Nephron (organoid): ENCODE results near the gene ABCC4.

ENCODE experiments used
- H3K27ac Mint-ChIP-seq, 3 experiments: 2 replicates each; pipeline ENCODE4 v1.8.0; 2020; ENCODE audit warnings: mixed read lengths in 3 of 3, mild to moderate bottlenecking in 2 of 3, moderate library complexity in 1 of 3
- H3K27me3 Mint-ChIP-seq: 2 replicates; pipeline ENCODE4 v1.8.0; 2021; ENCODE audit warnings: low read depth, mild to moderate bottlenecking, moderate library complexity, mixed read lengths
- H3K36me3 Mint-ChIP-seq: 2 replicates; pipeline ENCODE4 v1.8.0; 2020; ENCODE audit warnings: low read depth, mixed read lengths
- H3K4me1 Mint-ChIP-seq: 2 replicates; pipeline ENCODE4 v1.8.0; 2020; ENCODE audit warnings: mixed read lengths
- H3K4me3 Mint-ChIP-seq, 3 experiments: 2 replicates each; pipeline ENCODE4 v1.8.0; 2020; ENCODE audit warnings: mild to moderate bottlenecking in 3 of 3, mixed read lengths in 3 of 3, moderate library complexity in 2 of 3
- H3K9me3 Mint-ChIP-seq: 2 replicates; pipeline ENCODE4 v1.8.0; 2020; ENCODE audit warnings: mixed read lengths
- TF ChIP-seq, protein P1 (sequence below), 3 experiments: fragments of 200-600 bp; sonication (generic); IDR thresholded peaks; one replicate each; pipeline ENCODE4 v1.5.0; 2021; ENCODE audit warnings: antibody characterized with exemption in 3 of 3; ENCODE audit not compliant: unreplicated experiment in 3 of 3

ABCC4 gene

DNA sequence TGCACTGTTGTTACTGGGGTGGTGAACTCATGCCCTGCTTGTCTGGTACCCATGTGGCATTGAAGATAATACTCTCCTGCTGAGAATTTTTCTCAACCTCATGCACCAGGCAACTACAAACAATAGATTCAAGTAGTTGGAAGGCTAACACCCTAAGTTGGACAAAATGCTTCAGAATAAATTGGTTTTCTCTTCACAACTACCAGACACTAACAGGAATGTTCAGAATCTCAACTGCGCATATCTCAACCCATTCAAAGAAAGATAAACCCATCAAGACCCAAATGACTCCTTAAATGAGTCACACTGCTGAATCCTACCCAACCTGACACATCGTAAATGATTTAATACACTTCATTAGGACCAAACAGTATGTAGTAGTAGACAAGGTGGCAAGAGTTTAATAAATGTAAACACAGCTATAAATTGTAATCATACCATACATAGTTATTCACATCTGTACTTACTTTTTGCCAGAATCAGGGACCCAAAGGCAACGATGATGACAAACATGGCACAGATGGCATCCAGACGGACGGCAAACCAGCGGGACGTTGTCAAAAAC, 227.4 kb downstream of the ABCC4 start:
- Mint-ChIP-seq H3K9me3 (no peaks in the 10 kb centered on the region), H3K4me1 (no peaks in the 10 kb centered on the region), H3K4me3 (no peak overlapping the region), H3K27ac (peak overlapping the region; percentile 20 to 88 (median 28)), H3K36me3 (peaks cover 38% of the 10 kb centered on the region), H3K27me3 (no peaks in the 10 kb centered on the region)
- TF ChIP-seq, protein P1, sequence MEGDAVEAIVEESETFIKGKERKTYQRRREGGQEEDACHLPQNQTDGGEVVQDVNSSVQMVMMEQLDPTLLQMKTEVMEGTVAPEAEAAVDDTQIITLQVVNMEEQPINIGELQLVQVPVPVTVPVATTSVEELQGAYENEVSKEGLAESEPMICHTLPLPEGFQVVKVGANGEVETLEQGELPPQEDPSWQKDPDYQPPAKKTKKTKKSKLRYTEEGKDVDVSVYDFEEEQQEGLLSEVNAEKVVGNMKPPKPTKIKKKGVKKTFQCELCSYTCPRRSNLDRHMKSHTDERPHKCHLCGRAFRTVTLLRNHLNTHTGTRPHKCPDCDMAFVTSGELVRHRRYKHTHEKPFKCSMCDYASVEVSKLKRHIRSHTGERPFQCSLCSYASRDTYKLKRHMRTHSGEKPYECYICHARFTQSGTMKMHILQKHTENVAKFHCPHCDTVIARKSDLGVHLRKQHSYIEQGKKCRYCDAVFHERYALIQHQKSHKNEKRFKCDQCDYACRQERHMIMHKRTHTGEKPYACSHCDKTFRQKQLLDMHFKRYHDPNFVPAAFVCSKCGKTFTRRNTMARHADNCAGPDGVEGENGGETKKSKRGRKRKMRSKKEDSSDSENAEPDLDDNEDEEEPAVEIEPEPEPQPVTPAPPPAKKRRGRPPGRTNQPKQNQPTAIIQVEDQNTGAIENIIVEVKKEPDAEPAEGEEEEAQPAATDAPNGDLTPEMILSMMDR (IDR thresholded peaks at IDR 0.05; ENCODE audit: unreplicated experiment in 3 of 3) = no peak

DNA sequence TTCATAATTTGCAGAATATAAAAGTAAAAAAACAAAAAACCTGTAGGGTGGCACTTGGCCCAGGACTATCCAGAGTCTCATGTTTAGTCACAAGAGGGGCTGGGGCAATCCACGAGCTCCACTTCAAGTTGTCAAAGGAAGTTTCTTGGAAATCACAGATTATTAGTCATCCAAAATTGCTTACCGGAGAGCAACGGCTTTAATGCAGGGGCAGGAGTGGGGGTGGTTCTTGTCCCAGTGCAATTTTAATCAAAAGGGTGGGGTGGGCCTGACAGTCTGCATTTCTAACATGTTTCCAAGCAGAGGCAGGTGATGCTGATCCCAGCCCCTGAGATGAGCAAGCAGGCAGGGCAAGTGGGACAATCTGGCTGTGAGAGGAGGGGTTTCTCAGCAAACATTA, 233.9 kb downstream of the ABCC4 start:
- Mint-ChIP-seq H3K27ac (peak overlapping the region; percentile 29 to 87 (median 58)), H3K36me3 (peaks cover 29% of the 10 kb centered on the region), H3K4me3 (no peak overlapping the region), H3K4me1 (no peaks in the 10 kb centered on the region), H3K9me3 (no peaks in the 10 kb centered on the region), H3K27me3 (no peaks in the 10 kb centered on the region)
- TF ChIP-seq, protein P1 (IDR thresholded peaks at IDR 0.05; ENCODE audit: unreplicated experiment in 3 of 3) = no peak

DNA sequence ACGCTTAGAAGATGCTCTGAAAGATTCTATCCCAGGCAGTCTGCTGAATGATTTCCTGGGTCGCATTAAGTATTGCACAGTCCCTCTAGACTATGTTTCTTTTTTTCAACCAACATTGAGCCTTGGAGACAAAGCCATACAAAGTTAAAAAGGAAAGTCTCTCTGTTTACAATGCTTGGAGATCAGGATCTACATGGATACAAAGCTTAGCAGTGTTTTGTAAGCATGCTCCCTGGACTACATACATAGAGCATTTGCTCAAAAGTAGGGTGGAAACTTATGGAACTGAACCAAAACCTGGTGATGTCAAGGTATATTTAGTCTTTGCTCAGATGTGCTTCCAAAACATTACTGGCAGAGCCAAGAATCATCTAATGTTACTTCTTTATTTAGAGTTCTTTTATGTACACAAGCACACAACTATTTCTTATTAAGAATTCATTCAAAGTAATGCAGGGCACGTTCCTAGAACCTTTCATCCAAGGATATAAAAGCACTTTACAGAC, 241.2 kb downstream of the ABCC4 start:
- Mint-ChIP-seq H3K27me3 (peaks cover 4% of the 10 kb centered on the region), H3K4me1 (no peaks in the 10 kb centered on the region), H3K9me3 (no peaks in the 10 kb centered on the region), H3K4me3 (no peak overlapping the region), H3K36me3 (peaks cover 3% of the 10 kb centered on the region), H3K27ac (no peak overlapping the region)
- TF ChIP-seq, protein P1 (IDR thresholded peaks at IDR 0.05; ENCODE audit: unreplicated experiment in 3 of 3) = no peak

DNA sequence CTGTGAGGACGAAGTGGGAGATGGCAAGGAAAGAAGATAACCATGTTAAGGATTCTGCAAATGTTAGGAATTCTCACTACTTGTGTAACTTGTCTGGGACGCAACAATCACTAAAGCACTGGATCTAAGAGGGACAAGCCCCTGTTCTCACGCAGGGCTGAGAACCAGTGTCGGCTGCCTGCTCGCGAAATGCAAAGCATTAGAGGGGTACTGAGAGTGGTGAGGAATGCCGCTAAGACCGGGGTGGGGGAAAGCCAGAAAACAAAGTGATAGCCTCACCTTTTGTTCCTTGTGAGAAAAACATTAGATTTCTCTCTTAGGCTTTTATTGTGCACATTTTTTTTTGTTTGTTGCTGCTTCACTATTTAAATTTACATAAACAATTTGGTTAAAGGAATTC, 241.9 kb downstream of the ABCC4 start:
- Mint-ChIP-seq H3K9me3 (no peaks in the 10 kb centered on the region), H3K4me3 (no peak overlapping the region)
- TF ChIP-seq, protein P1 (IDR thresholded peaks at IDR 0.05; ENCODE audit: unreplicated experiment in 3 of 3) = no peak

DNA sequence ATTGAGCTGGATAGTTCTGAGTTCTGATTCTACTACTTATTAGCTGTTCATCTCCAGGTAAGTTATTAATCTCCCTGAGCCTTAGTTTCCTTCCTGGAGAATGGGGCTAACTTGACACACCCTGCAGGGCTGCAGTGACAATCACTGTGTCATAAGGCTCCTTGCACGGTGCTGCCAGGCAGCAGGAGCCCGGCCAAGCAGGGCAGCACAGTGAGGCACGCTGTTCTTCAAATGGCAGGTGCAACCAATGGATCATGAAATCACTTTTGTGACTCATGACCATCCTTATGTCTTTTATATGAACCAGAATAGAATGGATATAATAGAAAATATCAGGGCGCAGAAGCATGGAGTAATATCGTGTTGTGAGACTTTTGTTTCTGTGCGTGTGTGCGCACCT, 242.6 kb downstream of the ABCC4 start:
- no peak overlapping the region for H3K27ac Mint-ChIP-seq
- peaks cover 4% of the 10 kb centered on the region for H3K27me3 Mint-ChIP-seq
- no peaks in the 10 kb centered on the region for H3K9me3 Mint-ChIP-seq
- H3K4me3 Mint-ChIP-seq = no peak overlapping the region
- TF ChIP-seq, protein P1 (IDR thresholded peaks at IDR 0.05; ENCODE audit: unreplicated experiment in 3 of 3) = no peak
- H3K36me3 Mint-ChIP-seq = peaks cover 3% of the 10 kb centered on the region
- H3K4me1 Mint-ChIP-seq = no peaks in the 10 kb centered on the region

More for the DNA sequence above, 241.9 kb downstream of the ABCC4 start:
- peaks cover 3% of the 10 kb centered on the region for H3K36me3 Mint-ChIP-seq
- peaks cover 4% of the 10 kb centered on the region for H3K27me3 Mint-ChIP-seq
- H3K27ac Mint-ChIP-seq = no peak overlapping the region
- no peaks in the 10 kb centered on the region for H3K4me1 Mint-ChIP-seq

DNA sequence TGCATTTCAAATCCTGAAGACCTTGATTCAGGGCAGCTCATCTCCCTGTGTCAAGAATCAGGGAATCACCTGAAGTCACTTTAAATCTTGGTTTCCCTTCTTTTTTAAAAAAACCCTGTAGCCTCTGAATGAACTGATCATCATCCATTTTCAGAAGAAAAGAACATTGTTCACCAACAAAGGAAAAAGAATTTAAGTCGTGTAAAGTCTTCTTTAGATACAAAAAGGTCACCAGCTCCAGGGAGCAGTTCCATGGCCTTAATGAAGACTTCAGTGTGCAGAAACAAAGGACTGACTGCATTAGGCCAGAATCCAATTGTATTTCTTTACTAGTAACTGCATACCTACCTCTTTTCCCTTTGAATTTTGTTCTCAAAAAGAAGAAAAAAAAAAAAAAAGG, 245.0 kb downstream of the ABCC4 start:
- Mint-ChIP-seq H3K36me3 (no peaks in the 10 kb centered on the region), H3K4me1 (no peaks in the 10 kb centered on the region), H3K27ac (no peak overlapping the region), H3K27me3 (peaks cover 4% of the 10 kb centered on the region), H3K4me3 (no peak overlapping the region), H3K9me3 (no peaks in the 10 kb centered on the region)
- TF ChIP-seq, protein P1 (IDR thresholded peaks at IDR 0.05; ENCODE audit: unreplicated experiment in 3 of 3) = no peak
